ENCODE measurements around the gene PGM5.

DNA sequence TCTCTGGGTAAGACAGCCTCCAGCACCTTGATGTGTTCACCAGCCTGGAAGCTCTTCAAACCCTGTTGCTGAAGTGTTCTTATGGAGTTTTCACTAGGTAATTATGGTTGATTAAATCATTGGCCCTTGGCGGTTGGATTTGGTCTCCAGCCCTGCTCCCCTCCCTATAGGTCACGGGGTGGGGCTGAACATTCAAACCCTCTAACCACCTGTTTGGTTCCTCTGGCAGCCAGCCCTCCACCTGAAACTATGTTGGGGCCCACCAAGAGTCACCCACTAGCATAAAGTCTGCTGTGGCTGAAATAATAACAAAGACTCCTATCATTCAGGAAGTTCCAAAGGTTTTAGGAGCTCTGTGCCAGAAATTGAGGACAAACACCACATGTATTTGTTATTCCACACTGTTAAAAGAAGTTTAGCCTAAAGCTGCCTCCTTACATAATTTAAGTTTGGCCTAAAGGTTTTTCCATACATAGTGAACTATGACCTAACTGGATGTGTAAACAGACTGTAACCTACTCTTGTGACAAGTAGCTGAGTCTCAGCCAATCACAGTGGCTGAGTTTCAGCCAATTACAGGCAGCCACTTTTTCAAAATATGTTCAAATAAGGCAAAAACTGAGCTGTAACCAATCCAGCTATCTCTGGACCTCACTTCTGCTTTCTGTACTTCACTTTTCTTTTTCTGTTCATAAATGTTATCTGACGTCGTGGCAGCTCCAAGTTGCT, 149.4 kb downstream of the PGM5 start:
- no peak for TF ChIP-seq POLR2A (IDR thresholded peaks at IDR 0.05)
- TF ChIP-seq, protein P1, sequence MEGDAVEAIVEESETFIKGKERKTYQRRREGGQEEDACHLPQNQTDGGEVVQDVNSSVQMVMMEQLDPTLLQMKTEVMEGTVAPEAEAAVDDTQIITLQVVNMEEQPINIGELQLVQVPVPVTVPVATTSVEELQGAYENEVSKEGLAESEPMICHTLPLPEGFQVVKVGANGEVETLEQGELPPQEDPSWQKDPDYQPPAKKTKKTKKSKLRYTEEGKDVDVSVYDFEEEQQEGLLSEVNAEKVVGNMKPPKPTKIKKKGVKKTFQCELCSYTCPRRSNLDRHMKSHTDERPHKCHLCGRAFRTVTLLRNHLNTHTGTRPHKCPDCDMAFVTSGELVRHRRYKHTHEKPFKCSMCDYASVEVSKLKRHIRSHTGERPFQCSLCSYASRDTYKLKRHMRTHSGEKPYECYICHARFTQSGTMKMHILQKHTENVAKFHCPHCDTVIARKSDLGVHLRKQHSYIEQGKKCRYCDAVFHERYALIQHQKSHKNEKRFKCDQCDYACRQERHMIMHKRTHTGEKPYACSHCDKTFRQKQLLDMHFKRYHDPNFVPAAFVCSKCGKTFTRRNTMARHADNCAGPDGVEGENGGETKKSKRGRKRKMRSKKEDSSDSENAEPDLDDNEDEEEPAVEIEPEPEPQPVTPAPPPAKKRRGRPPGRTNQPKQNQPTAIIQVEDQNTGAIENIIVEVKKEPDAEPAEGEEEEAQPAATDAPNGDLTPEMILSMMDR (IDR thresholded peaks at IDR 0.05), result no peak
